K562 (cell line): Measurements from ENCODE around the gene SAFB. TPM values are rescaled to one million over a fixed set of nuclear protein-coding genes. Genes with fewer than 3 reads are reported as not detected.
A peak's percentile ranks its signal among the peaks of the same experiment; 100 is the strongest.

Source experiments
- ATAC-seq: fragments of 200-7000 bp; cut with Tn5 transposase; 3 replicates; pipeline ENCODE4 v1.9.1; 2020; ENCODE audit warnings: moderate library complexity
- BruUV-seq: library from RNA; stranded (reverse); fragments of 400-500 nt; replicated peaks from 2 replicates; lab custom pipeline; 2021; lab: Mats Ljungman, UMichigan
- CTCF ChIA-PET: fragments of 300-600 bp; formaldehyde crosslinking; extraction: SDS; loops from one replicate; lab custom pipeline; 2021; ENCODE audit warnings: low intra/inter-chr PET ratio; lab: Yijun Ruan, JAX
- POLR2A ChIA-PET: fragments of 300-600, 350-650 bp; sonication (Branson Sonifier 250); formaldehyde crosslinking; extraction: SDS; loops from one replicate; lab custom pipeline; 2021; ENCODE audit warnings: antibody characterized with exemption, inconsistent platforms; lab: Yijun Ruan, JAX
- DNase-seq, 4 experiments: peaks; one replicate each; pipeline versions ENCODE4 v3.0.0 to v3.0.0-alpha.2; 2011 to 2018; ENCODE audit warnings: low spot score in 3 of 4, mixed read lengths in 3 of 4; ENCODE audit errors: extremely low read depth in 1 of 4
- FAIRE-seq: peaks from 2 replicates; lab custom pipeline; 2011; peaks lifted over from hg19 to GRCh38; lab: Jason Lieb, UNC
- H2AFZ ChIP-seq: 2 replicates; pipeline ENCODE4 v1.6.0; 2011; ENCODE audit warnings: low read depth, low read length, control low read depth, inconsistent platforms
- H3K27ac ChIP-seq: fragments of 200-600 bp; 3 replicates; pipeline ENCODE4 v1.8.0; 2011; ENCODE audit warnings: low read depth, mild to moderate bottlenecking, control low read depth, inconsistent platforms, low read length, moderate library complexity, mixed read lengths; ENCODE audit errors: extremely low read depth
- H3K27me3 ChIP-seq, 2 experiments: fragments of 300-600 bp in 1 of 2; 2 replicates in 1 of 2; 3 replicates in 1 of 2; pipeline versions ENCODE4 v1.6.0 to v1.8.0; 2011; ENCODE audit warnings: inconsistent platforms in 2 of 2, low read length in 2 of 2, mild to moderate bottlenecking in 1 of 2, mixed read lengths in 1 of 2, moderate library complexity in 1 of 2; ENCODE audit not compliant: control insufficient read depth in 2 of 2, insufficient read depth in 2 of 2
- H3K36me3 ChIP-seq: fragments of 300-600 bp; 3 replicates; pipeline ENCODE4 v1.8.0; 2011; ENCODE audit warnings: mild to moderate bottlenecking, low read length, inconsistent platforms; ENCODE audit not compliant: control insufficient read depth, insufficient read depth
- H3K4me1 ChIP-seq, 2 experiments: fragments of 200-600 bp in 1 of 2; replicated peaks in 1 of 2; 2 replicates in 1 of 2; 3 replicates in 1 of 2; pipeline versions ENCODE4 v1.5.1 to v1.8.0; 2011; ENCODE audit warnings: inconsistent platforms in 2 of 2, low read length in 2 of 2, mild to moderate bottlenecking in 1 of 2, mixed read lengths in 1 of 2, moderate library complexity in 1 of 2; ENCODE audit not compliant: control insufficient read depth in 2 of 2, insufficient read depth in 2 of 2
- H3K4me2 ChIP-seq: 2 replicates; pipeline ENCODE4 v1.6.1; 2011; ENCODE audit warnings: low read length, control low read depth, inconsistent platforms, mixed read lengths; ENCODE audit not compliant: insufficient read depth
- H3K4me3 ChIP-seq: fragments of 200-600 bp; sonication (generic), shearing (Covaris generic); 2 replicates; pipeline ENCODE4 v1.5.1; 2016; ENCODE audit warnings: control low read depth, inconsistent platforms
- H3K79me2 ChIP-seq: fragments of 200-600 bp; 3 replicates; pipeline ENCODE4 v1.8.0; 2011; ENCODE audit warnings: low read length, inconsistent platforms; ENCODE audit not compliant: control insufficient read depth, insufficient read depth
- H3K9ac ChIP-seq, 2 experiments: 2 replicates each; pipeline versions ENCODE4 v1.6.0 to v1.6.1; 2011; ENCODE audit warnings: low read depth in 2 of 2, low read length in 2 of 2, control low read depth in 1 of 2, inconsistent platforms in 1 of 2, mild to moderate bottlenecking in 1 of 2, mixed read lengths in 1 of 2; ENCODE audit not compliant: insufficient read depth in 1 of 2
- H3K9me1 ChIP-seq: one replicate; pipeline ENCODE4 v1.6.0; 2011; ENCODE audit warnings: inconsistent platforms, mild to moderate bottlenecking, low read length, moderate library complexity; ENCODE audit not compliant: control insufficient read depth, insufficient read depth
- H3K9me3 ChIP-seq: replicated peaks from 2 replicates; pipeline ENCODE4 v1.5.1; 2011; ENCODE audit warnings: low read depth, low read length, inconsistent platforms; ENCODE audit not compliant: control insufficient read depth, insufficient read depth
- H4K20me1 ChIP-seq: replicated peaks from 2 replicates; pipeline ENCODE4 v1.6.1; 2011; ENCODE audit warnings: low read length, inconsistent platforms, mixed read lengths; ENCODE audit not compliant: control insufficient read depth, insufficient read depth
- CTBP1 ChIP-seq: fragments of 450-650 bp; IDR thresholded peaks from 2 replicates; pipeline ENCODE4 v1.6.1; 2016; ENCODE audit warnings: borderline replicate concordance
- DMBX1 ChIP-seq: fragments of 250-450 bp; sonication (Bioruptor Pico); IDR thresholded peaks from 2 replicates; pipeline ENCODE4 v1.8.0; 2022; ENCODE audit warnings: inconsistent platforms, mild to moderate bottlenecking, moderate library complexity, borderline replicate concordance
- EP300 ChIP-seq: IDR thresholded peaks from 2 replicates; pipeline ENCODE4 v1.6.1; 2012; ENCODE audit warnings: low read length, improper control_type of control experiment
- FOXP1 ChIP-seq: sonication (generic); formaldehyde crosslinking; IDR thresholded peaks from 2 replicates; pipeline ENCODE4 v1.8.0; 2022; ENCODE audit warnings: mild to moderate bottlenecking, missing genetic modification reagents
- HSF4 ChIP-seq: fragments of 250-450 bp; sonication (Bioruptor Pico); IDR thresholded peaks from 2 replicates; pipeline ENCODE4 v2.1.2; 2022; ENCODE audit warnings: mild to moderate bottlenecking, moderate library complexity, borderline replicate concordance
- IRF2 ChIP-seq: sonication (generic); formaldehyde crosslinking; IDR thresholded peaks from 2 replicates; pipeline ENCODE4 v1.8.1; 2022; ENCODE audit warnings: mild to moderate bottlenecking, missing genetic modification reagents
- KLF1 ChIP-seq: fragments of 450-650 bp; IDR thresholded peaks from 2 replicates; pipeline ENCODE4 v1.6.1; 2016; ENCODE audit warnings: missing genetic modification characterization, missing compliant biosample characterization
- POLR2G ChIP-seq: fragments of 200-400 bp; formaldehyde crosslinking; IDR thresholded peaks from 2 replicates; pipeline ENCODE4 v1.6.1; 2017; ENCODE audit warnings: low read depth, mild to moderate bottlenecking, antibody characterized with exemption, low read length, moderate library complexity
- RBFOX2 ChIP-seq: fragments of 200-400 bp; formaldehyde crosslinking; IDR thresholded peaks from 2 replicates; pipeline ENCODE4 v1.6.1; 2017; ENCODE audit warnings: low read depth, mild to moderate bottlenecking, low read length, moderate library complexity
- SPI1 ChIP-seq: IDR thresholded peaks from 2 replicates; pipeline ENCODE4 v1.6.1; 2011; ENCODE audit warnings: low read depth, low read length, control low read depth, borderline replicate concordance
- ZBTB34 ChIP-seq: fragments of 250-450 bp; sonication (Bioruptor Pico); IDR thresholded peaks from 2 replicates; pipeline ENCODE4 v1.8.0; 2021; ENCODE audit warnings: mild to moderate bottlenecking, moderate library complexity
- ZFX ChIP-seq: sonication (generic); formaldehyde crosslinking; IDR thresholded peaks from 2 replicates; pipeline ENCODE4 v1.8.0; 2022; ENCODE audit warnings: mild to moderate bottlenecking, missing genetic modification reagents, moderate library complexity
- ZNF41 ChIP-seq: fragments of 250-450 bp; sonication (Bioruptor Pico); conservative IDR thresholded peaks from 2 replicates; pipeline ENCODE4 v1.4.0; 2020; ENCODE audit warnings: mild to moderate bottlenecking
- ZNF764 ChIP-seq: fragments of 250-450 bp; sonication (Bioruptor Pico); IDR thresholded peaks from 2 replicates; pipeline ENCODE4 v1.4.0; 2020; ENCODE audit warnings: low read depth, mild to moderate bottlenecking, moderate library complexity
- WGBS: fragments of 100-300 bp; shearing (Covaris generic); methylation state at CpG from one replicate; pipeline ENCODE4 v1.1.6; 2016; ENCODE audit warnings: low coverage, mixed read lengths; ENCODE audit not compliant: insufficient coverage; ENCODE audit errors: missing lambda C conversion rate; 5-methylcytosine and 5-hydroxymethylcytosine counted together
- in situ Hi-C: fragments of 300-500 bp; cut with MboI; formaldehyde crosslinking; loops from 4 replicates; pipeline ENCODE4 v1.15.0; 2018; ENCODE audit warnings: inconsistent platforms, mixed read lengths
- intact Hi-C: fragments of 100-400 bp; cut with micrococcal nuclease; formaldehyde crosslinking; loops from 2 replicates; pipeline ENCODE4 v1.14.2; 2022
- polyA plus RNA-seq, 8 experiments: library from polyadenylated mRNA; depleted of rRNA in 4 of 8; stranded (reverse) in 5 of 8; unstranded in 3 of 8; fragments of >200 nt; fragmentation: Nextera tagmentation in 2 of 8; fragmentation: Illumina TruSeq in 1 of 8; extraction: Ambion mirVana in 2 of 8; extraction: Trizol in 1 of 8; gene quantifications; 2 replicates each; pipeline versions ENCODE4 v1.2.1 to v1.2.3, GENCODE V29; 2011 to 2014; ENCODE audit warnings: inconsistent platforms in 1 of 8, missing spikeins in 1 of 8
- total RNA-seq, 7 experiments: library from RNA; depleted of rRNA in 6 of 7; stranded (reverse); fragments of >200 nt in 6 of 7; fragmentation: Illumina TruSeq in 2 of 7; extraction: Trizol in 2 of 7; gene quantifications; 2 replicates each; pipeline versions ENCODE4 v1.2.1 to v1.2.3, GENCODE V29; 2011 to 2021; ENCODE audit warnings: low replicate concordance in 1 of 7

SAFB gene
- total and polyA plus RNA-seq, 9 of the 15 experiments (the other 6 are each of a cell fraction or from before 2014, with no cell fraction given), result 1.1 to 151 (median 83.1) TPM

- H3K4me1 ChIP-seq, result peaks cover 11 to 22% of the 10 kb centered on the region in 2 experiments; a peak in 4 of 5 replicates
- H3K27me3 ChIP-seq, result no peaks in the 10 kb centered on the region
- in situ Hi-C loops, result no loop called here
- WGBS, result 92% methylated on average over 9 of the region's 10 CpGs
- POLR2A ChIA-PET, result interaction anchor here (0.6 to 2.2 kb wide), 5 partner anchors 9 to 450 kb away, joined by 3 to 12 read pairs (median 3); partner anchors contain the start of gene RPL36
- CTCF ChIA-PET, result no interaction called here
- BruUV-seq, result no TSS peak
- peaks cover 5% of the 10 kb centered on the region for H3K9me1 ChIP-seq
- TF ChIP-seq RBFOX2, result peak; percentile 24; the same call in 1 of the 2 replicates
- TF ChIP-seq KLF1 (tag), result no peak
- H2AFZ ChIP-seq, result no peak overlapping the region
- ATAC-seq (no peak), DNase-seq (peak in 1 of 4 experiments; percentile 8), FAIRE-seq (no peak)
- H3K27ac ChIP-seq, result no peak overlapping the region
- no peak overlapping the region for H3K9ac ChIP-seq
- H3K9me3 ChIP-seq, result no peaks in the 10 kb centered on the region
- peaks cover 66% of the 10 kb centered on the region for H3K79me2 ChIP-seq
- peaks cover 78% of the 10 kb centered on the region for H3K36me3 ChIP-seq
- H3K4me3 ChIP-seq, result no peak overlapping the region
- intact Hi-C loops, result no loop called here
- no peak overlapping the region for H3K4me2 ChIP-seq
- peaks cover 16% of the 10 kb centered on the region; the same call in 1 of the 2 replicates for H4K20me1 ChIP-seq
Measured at GRCh38 chr19:5714816-5715215, 91.9 kb downstream of the SAFB start.

- H2AFZ ChIP-seq, result no peak overlapping the region
- H3K36me3 ChIP-seq, result peaks cover 54% of the 10 kb centered on the region
- H3K9ac ChIP-seq, result peak overlapping the region; percentile 98 to 99
- 55% methylated on average over 8 of the region's 8 CpGs for WGBS
- POLR2A ChIA-PET, result interaction anchor here (0.6 to 3.3 kb wide), 11 partner anchors 9 to 1660 kb away, joined by 3 to 31 read pairs (median 6); partner anchors contain the start of genes NDUFA11, RPL36 and VMAC
- no peaks in the 10 kb centered on the region for H3K9me1 ChIP-seq
- FAIRE-seq, result no peak
- peak overlapping the region; percentile 99 for H3K27ac ChIP-seq
- H4K20me1 ChIP-seq, result peaks cover 12% of the 10 kb centered on the region; the same call in 1 of the 2 replicates
- intact Hi-C loops (no loop called here), in situ Hi-C loops (no loop called here)
- H3K27me3 ChIP-seq, result no peaks in the 10 kb centered on the region
- DNase-seq, result no peak
- H3K4me1 ChIP-seq, result peaks cover 13 to 28% of the 10 kb centered on the region in 2 experiments; a peak in 4 of 5 replicates
- H3K9me3 ChIP-seq, result no peaks in the 10 kb centered on the region
- no peak for ATAC-seq
- H3K79me2 ChIP-seq, result peaks cover 69% of the 10 kb centered on the region
- H3K4me3 ChIP-seq, result peak overlapping the region; percentile 98
- CTCF ChIA-PET, result no interaction called here
- BruUV-seq, result no TSS peak
- H3K4me2 ChIP-seq, result peak overlapping the region; percentile 98
- TF ChIP-seq ZBTB34 (CRISPR knock-in tag) (no peak), HSF4 (CRISPR knock-in tag) (no peak), ZNF764 (CRISPR knock-in tag) (no peak), ZNF41 (CRISPR knock-in tag) (no peak), FOXP1 (CRISPR knock-in tag) (no peak), EP300 (no peak), SPI1 (no peak), IRF2 (CRISPR knock-in tag) (no peak), ZFX (CRISPR knock-in tag) (0 out of 2 replicates have a peak, but pooled peaks have one; percentile 32), CTBP1 (no peak), DMBX1 (CRISPR knock-in tag) (0 out of 2 replicates have a peak, but pooled peaks have one; percentile 17), POLR2G (0 out of 2 replicates have a peak, but pooled peaks have one; percentile 9)
Measured at GRCh38 chr19:5717215-5717935, 94.5 kb downstream of the SAFB start.
